HepG2 (cell line): Measurements from ENCODE around the gene LRRC55. TPM values are rescaled to one million over a fixed set of nuclear protein-coding genes. Genes with fewer than 3 reads are reported as not detected.

Experiments
- ATAC-seq: fragments of 200-7000 bp; cut with Tn5 transposase; 3 replicates; pipeline ENCODE4 v1.9.1; 2020; ENCODE audit warnings: mild to moderate bottlenecking, moderate library complexity
- BruUV-seq: library from RNA; stranded (reverse); fragments of 400-500 nt; replicated peaks from 2 replicates; lab custom pipeline; 2021; lab: Mats Ljungman, UMichigan
- CTCF ChIA-PET: fragments of 300-600 bp; formaldehyde crosslinking; extraction: SDS; loops from one replicate; lab custom pipeline; 2021; ENCODE audit warnings: low total read pairs, inconsistent platforms, low intra/inter-chr PET ratio; lab: Yijun Ruan, JAX
- POLR2A ChIA-PET: fragments of 350-600 bp; sonication (Branson Sonifier 250); formaldehyde crosslinking; loops from one replicate; lab custom pipeline; 2020; ENCODE audit warnings: antibody characterized with exemption, inconsistent platforms; lab: Yijun Ruan, JAX
- DNase-seq: peaks from one replicate; pipeline ENCODE4 v3.0.0-alpha.2; 2015; ENCODE audit warnings: low spot score
- FAIRE-seq: peaks from 3 replicates; lab custom pipeline; 2011; peaks lifted over from hg19 to GRCh38; lab: Jason Lieb, UNC
- H2AFZ ChIP-seq: one replicate; pipeline ENCODE4 v1.6.1; 2011; ENCODE audit warnings: low read length, inconsistent platforms
- H3K27ac ChIP-seq: fragments of 300-600 bp; 3 replicates; pipeline ENCODE4 v1.8.0; 2011; ENCODE audit warnings: mixed run types, mild to moderate bottlenecking, mixed read lengths, low read length, inconsistent platforms; ENCODE audit not compliant: insufficient read depth; ENCODE audit errors: extremely low read length
- H3K27me3 ChIP-seq, 2 experiments: fragments of 200-600 bp in 1 of 2; 2 replicates in 1 of 2; 3 replicates in 1 of 2; pipeline versions ENCODE4 v1.6.0 to v1.8.0; 2011; ENCODE audit warnings: low read length in 2 of 2, mild to moderate bottlenecking in 2 of 2, moderate library complexity in 2 of 2, inconsistent platforms in 1 of 2; ENCODE audit not compliant: insufficient read depth in 2 of 2, control insufficient read depth in 1 of 2
- H3K36me3 ChIP-seq, 2 experiments: fragments of 200-600 bp in 1 of 2; replicated peaks in 1 of 2; 2 replicates in 1 of 2; 3 replicates in 1 of 2; pipeline versions ENCODE4 v1.5.1 to v1.8.0; 2011; ENCODE audit warnings: low read length in 2 of 2, inconsistent platforms in 1 of 2; ENCODE audit not compliant: insufficient read depth in 2 of 2, control insufficient read depth in 1 of 2
- H3K4me1 ChIP-seq: 2 replicates; pipeline ENCODE4 v1.5.1; 2012; ENCODE audit warnings: low read length, inconsistent platforms; ENCODE audit not compliant: insufficient read depth
- H3K4me2 ChIP-seq: 2 replicates; pipeline ENCODE4 v1.6.0; 2011; ENCODE audit warnings: low read depth, low read length, inconsistent platforms
- H3K4me3 ChIP-seq, 3 experiments: fragments of 200-600 bp in 1 of 3; sonication (generic), shearing (Covaris generic) in 1 of 3; replicated peaks in 1 of 3; 2 replicates each; pipeline ENCODE4 v1.5.1; 2011 to 2016; ENCODE audit warnings: low read length in 3 of 3, inconsistent platforms in 2 of 3, low read depth in 2 of 3, mild to moderate bottlenecking in 2 of 3, control low read depth in 1 of 3, mixed read lengths in 1 of 3; ENCODE audit not compliant: insufficient read depth in 1 of 3
- H3K79me2 ChIP-seq: one replicate; pipeline ENCODE4 v1.6.1; 2011; ENCODE audit warnings: low read length, inconsistent platforms; ENCODE audit not compliant: insufficient read depth
- H3K9ac ChIP-seq: 2 replicates; pipeline ENCODE4 v1.6.0; 2011; ENCODE audit warnings: mild to moderate bottlenecking, low read depth, low read length, inconsistent platforms; ENCODE audit not compliant: insufficient read depth
- H3K9me3 ChIP-seq: 2 replicates; pipeline ENCODE4 v1.5.1; 2012; ENCODE audit warnings: mild to moderate bottlenecking, low read length
- H4K20me1 ChIP-seq: 2 replicates; pipeline ENCODE4 v1.6.0; 2011; ENCODE audit warnings: inconsistent platforms, mild to moderate bottlenecking, low read length, moderate library complexity; ENCODE audit not compliant: insufficient read depth
- BRCA1 ChIP-seq: sonication (generic); formaldehyde crosslinking; IDR thresholded peaks from 2 replicates; pipeline ENCODE4 v1.4.0; 2020; ENCODE audit warnings: missing genetic modification reagents
- EED ChIP-seq: sonication (generic); formaldehyde crosslinking; IDR thresholded peaks from 2 replicates; pipeline ENCODE4 v1.5.0; 2020; ENCODE audit warnings: mild to moderate bottlenecking, missing genetic modification reagents
- IKZF4 ChIP-seq: sonication (generic); formaldehyde crosslinking; IDR thresholded peaks from 2 replicates; pipeline ENCODE4 v1.5.1; 2020; ENCODE audit warnings: borderline replicate concordance, mild to moderate bottlenecking, low read depth, missing genetic modification reagents; ENCODE audit errors: not compliant biosample characterization
- MTF1 ChIP-seq: sonication (generic); formaldehyde crosslinking; IDR thresholded peaks from 2 replicates; pipeline ENCODE4 v1.5.0; 2020; ENCODE audit warnings: missing genetic modification reagents
- PHF5A ChIP-seq: IDR thresholded peaks from one replicate; pipeline ENCODE4 v1.6.1; 2018; ENCODE audit warnings: low read depth, missing genetic modification reagents; ENCODE audit not compliant: unreplicated experiment
- POLR2G ChIP-seq: fragments of 200-400 bp; formaldehyde crosslinking; IDR thresholded peaks from 2 replicates; pipeline ENCODE4 v1.6.1; 2018; ENCODE audit warnings: mild to moderate bottlenecking, low read depth, low read length, moderate library complexity
- SMARCE1 ChIP-seq: fragments of 450-650 bp; IDR thresholded peaks from 2 replicates; pipeline ENCODE4 v1.6.1; 2017; ENCODE audit warnings: borderline replicate concordance
- SMC3 ChIP-seq: IDR thresholded peaks from 2 replicates; pipeline ENCODE4 v1.6.1; 2011; ENCODE audit warnings: low read length, improper control_type of control experiment
- in situ Hi-C: cut with HindIII; loops from 2 replicates; pipeline ENCODE4 v1.10.0; 2017; ENCODE audit warnings: low pct_unique_long_range_greater_than_20kb; ENCODE audit not compliant: extremely low pct_ligation_motif_present
- intact Hi-C: fragments of 100-400 bp; cut with micrococcal nuclease; formaldehyde crosslinking; loops from one replicate; pipeline ENCODE4 v1.10.0; 2022; ENCODE audit not compliant: unreplicated experiment
- polyA plus RNA-seq, 8 experiments: library from polyadenylated mRNA; depleted of rRNA in 3 of 8; stranded (reverse) in 7 of 8; unstranded in 1 of 8; fragments of >200 nt; fragmentation: Illumina TruSeq in 4 of 8; extraction: Trizol in 4 of 8; gene quantifications; 2 replicates each; pipeline versions ENCODE4 v1.2.1 to v1.2.3, GENCODE V29; 2011 to 2016; ENCODE audit warnings: low read depth in 4 of 8, missing spikeins in 1 of 8, mixed read lengths in 1 of 8; ENCODE audit not compliant: insufficient read depth in 1 of 8
- total RNA-seq, 5 experiments: library from RNA; depleted of rRNA; stranded (reverse); fragments of >200 nt; fragmentation: Illumina TruSeq; extraction: Trizol; gene quantifications; 2 replicates each; pipeline ENCODE4 v1.2.3, GENCODE V29; 2016; ENCODE audit warnings: low read depth in 1 of 5
- TF ChIP-seq, protein P1 (sequence below): sonication (generic); formaldehyde crosslinking; IDR thresholded peaks from 2 replicates; pipeline ENCODE4 v1.8.0; 2022; ENCODE audit warnings: missing genetic modification reagents, mild to moderate bottlenecking, borderline replicate concordance
- TF ChIP-seq, protein P2 (sequence below): sonication (generic); formaldehyde crosslinking; IDR thresholded peaks from 2 replicates; pipeline ENCODE4 v1.5.1; 2020; ENCODE audit warnings: mild to moderate bottlenecking, missing genetic modification reagents, borderline replicate concordance
- TF ChIP-seq, protein P3 (sequence below): sonication (generic); formaldehyde crosslinking; IDR thresholded peaks from 2 replicates; pipeline ENCODE4 v1.8.1; 2022; ENCODE audit warnings: mild to moderate bottlenecking, missing genetic modification reagents
- TF ChIP-seq, protein P4 (sequence below), 2 experiments: sonication (generic) in 1 of 2; formaldehyde crosslinking in 1 of 2; IDR thresholded peaks; 2 replicates each; pipeline versions ENCODE4 v1.5.1 to v1.6.1; 2011 to 2020; ENCODE audit warnings: borderline replicate concordance in 1 of 2, low read depth in 1 of 2, low read length in 1 of 2, mild to moderate bottlenecking in 1 of 2, missing genetic modification reagents in 1 of 2, moderate library complexity in 1 of 2
- TF ChIP-seq, protein P5 (sequence below): sonication (generic); formaldehyde crosslinking; IDR thresholded peaks from 2 replicates; pipeline ENCODE4 v1.8.0; 2022; ENCODE audit warnings: low read depth, missing genetic modification reagents
- TF ChIP-seq, protein P6 (sequence below): fragments of 450-650 bp; IDR thresholded peaks from 2 replicates; pipeline ENCODE4 v1.6.1; 2017; ENCODE audit warnings: mild to moderate bottlenecking

The LRRC55 gene
- total and polyA plus RNA-seq, 2 of the 13 experiments (the other 11 are each of a cell fraction or from before 2014, with no cell fraction given), result not detected

DNA sequence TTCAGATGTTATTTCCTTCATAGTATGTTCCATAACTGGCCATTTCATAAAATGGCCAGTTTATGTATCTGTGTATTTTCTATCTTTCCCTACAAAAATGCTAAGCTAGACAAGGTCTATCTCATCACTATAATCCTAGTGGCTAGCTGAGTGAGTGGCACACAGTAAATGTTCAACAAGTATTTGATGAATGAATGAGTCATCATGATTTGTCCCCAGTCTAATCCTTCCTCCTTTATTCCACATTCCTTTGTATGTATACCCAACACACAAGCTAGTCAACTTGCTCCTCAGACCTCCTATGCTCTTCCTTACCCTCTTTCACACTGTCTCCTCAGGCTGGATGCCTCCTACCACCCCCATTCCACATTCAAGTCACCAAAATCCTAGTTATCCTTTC, 42.8 kb downstream of the LRRC55 start:
- ATAC-seq, result no peak
- POLR2A ChIA-PET, result no interaction called here
- Histone ChIP-seq H2AFZ (no peak overlapping the region), H4K20me1 (no peaks in the 10 kb centered on the region), H3K36me3 (no peaks in the 10 kb centered on the region), H3K4me2 (no peak overlapping the region), H3K9me3 (no peaks in the 10 kb centered on the region), H3K9ac (no peak overlapping the region), H3K27me3 (0 out of 5 replicates have a peak, but pooled peaks cover 0 to 1% of the 10 kb centered on the region in 2 experiments), H3K79me2 (no peaks in the 10 kb centered on the region), H3K4me1 (no peaks in the 10 kb centered on the region), H3K4me3 (no peak overlapping the region), H3K27ac (no peak overlapping the region)
- in situ Hi-C loops (no loop called here), intact Hi-C loops (no loop called here)
- DNase-seq, result no peak
- CTCF ChIA-PET, result no interaction called here
- BruUV-seq, result no TSS peak
- no peak for FAIRE-seq
- TF ChIP-seq IKZF4 (CRISPR knock-in tag), result no peak
- TF ChIP-seq, protein P1, sequence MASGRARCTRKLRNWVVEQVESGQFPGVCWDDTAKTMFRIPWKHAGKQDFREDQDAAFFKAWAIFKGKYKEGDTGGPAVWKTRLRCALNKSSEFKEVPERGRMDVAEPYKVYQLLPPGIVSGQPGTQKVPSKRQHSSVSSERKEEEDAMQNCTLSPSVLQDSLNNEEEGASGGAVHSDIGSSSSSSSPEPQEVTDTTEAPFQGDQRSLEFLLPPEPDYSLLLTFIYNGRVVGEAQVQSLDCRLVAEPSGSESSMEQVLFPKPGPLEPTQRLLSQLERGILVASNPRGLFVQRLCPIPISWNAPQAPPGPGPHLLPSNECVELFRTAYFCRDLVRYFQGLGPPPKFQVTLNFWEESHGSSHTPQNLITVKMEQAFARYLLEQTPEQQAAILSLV, result no peak
- TF ChIP-seq, protein P2, sequence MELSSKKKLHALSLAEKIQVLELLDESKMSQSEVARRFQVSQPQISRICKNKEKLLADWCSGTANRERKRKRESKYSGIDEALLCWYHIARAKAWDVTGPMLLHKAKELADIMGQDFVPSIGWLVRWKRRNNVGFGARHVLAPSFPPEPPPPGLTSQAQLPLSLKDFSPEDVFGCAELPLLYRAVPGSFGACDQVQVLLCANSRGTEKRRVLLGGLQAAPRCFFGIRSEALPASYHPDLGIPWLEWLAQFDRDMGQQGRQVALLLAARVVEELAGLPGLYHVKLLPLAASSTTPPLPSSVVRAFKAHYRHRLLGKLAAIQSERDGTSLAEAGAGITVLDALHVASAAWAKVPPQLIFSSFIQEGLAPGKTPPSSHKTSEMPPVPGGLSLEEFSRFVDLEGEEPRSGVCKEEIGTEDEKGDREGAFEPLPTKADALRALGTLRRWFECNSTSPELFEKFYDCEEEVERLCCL (CRISPR knock-in tag), result no peak
- TF ChIP-seq BRCA1 (CRISPR knock-in tag), result no peak
- TF ChIP-seq POLR2G, result no peak
- TF ChIP-seq MTF1, result no peak
- TF ChIP-seq, protein P3, sequence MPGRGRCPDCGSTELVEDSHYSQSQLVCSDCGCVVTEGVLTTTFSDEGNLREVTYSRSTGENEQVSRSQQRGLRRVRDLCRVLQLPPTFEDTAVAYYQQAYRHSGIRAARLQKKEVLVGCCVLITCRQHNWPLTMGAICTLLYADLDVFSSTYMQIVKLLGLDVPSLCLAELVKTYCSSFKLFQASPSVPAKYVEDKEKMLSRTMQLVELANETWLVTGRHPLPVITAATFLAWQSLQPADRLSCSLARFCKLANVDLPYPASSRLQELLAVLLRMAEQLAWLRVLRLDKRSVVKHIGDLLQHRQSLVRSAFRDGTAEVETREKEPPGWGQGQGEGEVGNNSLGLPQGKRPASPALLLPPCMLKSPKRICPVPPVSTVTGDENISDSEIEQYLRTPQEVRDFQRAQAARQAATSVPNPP (CRISPR knock-in tag), result no peak
- TF ChIP-seq SMC3, result no peak
- TF ChIP-seq, protein P4, sequence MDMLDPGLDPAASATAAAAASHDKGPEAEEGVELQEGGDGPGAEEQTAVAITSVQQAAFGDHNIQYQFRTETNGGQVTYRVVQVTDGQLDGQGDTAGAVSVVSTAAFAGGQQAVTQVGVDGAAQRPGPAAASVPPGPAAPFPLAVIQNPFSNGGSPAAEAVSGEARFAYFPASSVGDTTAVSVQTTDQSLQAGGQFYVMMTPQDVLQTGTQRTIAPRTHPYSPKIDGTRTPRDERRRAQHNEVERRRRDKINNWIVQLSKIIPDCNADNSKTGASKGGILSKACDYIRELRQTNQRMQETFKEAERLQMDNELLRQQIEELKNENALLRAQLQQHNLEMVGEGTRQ (IDR thresholded peaks at IDR 0.05; ENCODE audit: low read depth, low read length), result no peak
- TF ChIP-seq, protein P4 (CRISPR knock-in tag; IDR thresholded peaks at IDR 0.05; ENCODE audit: borderline replicate concordance), result no peak
- TF ChIP-seq, protein P5, sequence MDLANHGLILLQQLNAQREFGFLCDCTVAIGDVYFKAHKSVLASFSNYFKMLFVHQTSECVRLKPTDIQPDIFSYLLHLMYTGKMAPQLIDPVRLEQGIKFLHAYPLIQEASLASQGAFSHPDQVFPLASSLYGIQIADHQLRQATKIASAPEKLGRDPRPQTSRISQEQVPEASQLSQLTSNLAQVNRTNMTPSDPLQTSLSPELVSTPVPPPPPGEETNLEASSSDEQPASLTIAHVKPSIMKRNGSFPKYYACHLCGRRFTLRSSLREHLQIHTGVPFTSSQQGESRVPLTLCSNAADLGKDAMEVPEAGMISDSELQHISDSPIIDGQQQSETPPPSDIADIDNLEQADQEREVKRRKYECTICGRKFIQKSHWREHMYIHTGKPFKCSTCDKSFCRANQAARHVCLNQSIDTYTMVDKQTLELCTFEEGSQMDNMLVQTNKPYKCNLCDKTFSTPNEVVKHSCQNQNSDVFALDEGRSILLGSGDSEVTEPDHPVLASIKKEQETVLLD, result no peak
- TF ChIP-seq, protein P6, sequence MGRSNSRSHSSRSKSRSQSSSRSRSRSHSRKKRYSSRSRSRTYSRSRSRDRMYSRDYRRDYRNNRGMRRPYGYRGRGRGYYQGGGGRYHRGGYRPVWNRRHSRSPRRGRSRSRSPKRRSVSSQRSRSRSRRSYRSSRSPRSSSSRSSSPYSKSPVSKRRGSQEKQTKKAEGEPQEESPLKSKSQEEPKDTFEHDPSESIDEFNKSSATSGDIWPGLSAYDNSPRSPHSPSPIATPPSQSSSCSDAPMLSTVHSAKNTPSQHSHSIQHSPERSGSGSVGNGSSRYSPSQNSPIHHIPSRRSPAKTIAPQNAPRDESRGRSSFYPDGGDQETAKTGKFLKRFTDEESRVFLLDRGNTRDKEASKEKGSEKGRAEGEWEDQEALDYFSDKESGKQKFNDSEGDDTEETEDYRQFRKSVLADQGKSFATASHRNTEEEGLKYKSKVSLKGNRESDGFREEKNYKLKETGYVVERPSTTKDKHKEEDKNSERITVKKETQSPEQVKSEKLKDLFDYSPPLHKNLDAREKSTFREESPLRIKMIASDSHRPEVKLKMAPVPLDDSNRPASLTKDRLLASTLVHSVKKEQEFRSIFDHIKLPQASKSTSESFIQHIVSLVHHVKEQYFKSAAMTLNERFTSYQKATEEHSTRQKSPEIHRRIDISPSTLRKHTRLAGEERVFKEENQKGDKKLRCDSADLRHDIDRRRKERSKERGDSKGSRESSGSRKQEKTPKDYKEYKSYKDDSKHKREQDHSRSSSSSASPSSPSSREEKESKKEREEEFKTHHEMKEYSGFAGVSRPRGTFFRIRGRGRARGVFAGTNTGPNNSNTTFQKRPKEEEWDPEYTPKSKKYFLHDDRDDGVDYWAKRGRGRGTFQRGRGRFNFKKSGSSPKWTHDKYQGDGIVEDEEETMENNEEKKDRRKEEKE, result no peak
- no peak for TF ChIP-seq SMARCE1
- no peak for TF ChIP-seq PHF5A (CRISPR knock-in tag)
- TF ChIP-seq EED, result no peak
